OCI-LY3 (cell line): ENCODE data around the gene LOXL3.

Experiments
- H2AFZ ChIP-seq: fragments of 200-600, 300-600 bp; shearing (Covaris generic); 2 replicates; pipeline ENCODE4 v1.6.0; 2014; ENCODE audit warnings: antibody characterized with exemption, low read depth, low read length
- H3K27ac ChIP-seq: fragments of 200-600, 300-600 bp; sonication (generic); 2 replicates; pipeline ENCODE4 v1.5.1; 2014; ENCODE audit warnings: mild to moderate bottlenecking, low read length, moderate library complexity, mixed read lengths
- H3K27me3 ChIP-seq: fragments of 200-600, 300-600 bp; sonication (generic); 2 replicates; pipeline ENCODE4 v1.6.1; 2014; ENCODE audit warnings: low read depth, low read length, mixed read lengths
- H3K36me3 ChIP-seq: fragments of 200-600, 300-600 bp; sonication (generic); replicated peaks from 2 replicates; pipeline ENCODE3; 2014; ENCODE audit warnings: low read depth, low read length, mixed read lengths
- H3K4me1 ChIP-seq: fragments of 300-600, 200-600 bp; sonication (generic); 2 replicates; pipeline ENCODE4 v1.6.1; 2014; ENCODE audit warnings: low read length, mixed read lengths
- H3K4me2 ChIP-seq: fragments of 200-600, 300-600 bp; sonication (generic); 2 replicates; pipeline ENCODE4 v1.6.1; 2014; ENCODE audit warnings: low read length, mixed read lengths
- H3K4me3 ChIP-seq: fragments of 300-600, 200-600 bp; sonication (generic); 2 replicates; pipeline ENCODE4 v1.5.1; 2014; ENCODE audit warnings: antibody characterized with exemption, mild to moderate bottlenecking, low read length, moderate library complexity
- H3K79me2 ChIP-seq: fragments of 300-600, 200-600 bp; shearing (Covaris generic); 2 replicates; pipeline ENCODE4 v1.6.1; 2014; ENCODE audit warnings: mild to moderate bottlenecking, low read length, mixed read lengths
- H3K9ac ChIP-seq: fragments of 300-600, 200-600 bp; shearing (Covaris generic); 2 replicates; pipeline ENCODE4 v1.6.0; 2014; ENCODE audit warnings: mild to moderate bottlenecking, low read length, moderate library complexity
- H3K9me3 ChIP-seq: fragments of 200-600, 300-600 bp; shearing (Covaris generic); 2 replicates; pipeline ENCODE4 v1.6.1; 2014; ENCODE audit warnings: low read length, mixed read lengths; ENCODE audit not compliant: insufficient read depth
- H4K20me1 ChIP-seq: fragments of 200-600, 300-600 bp; sonication (generic); 2 replicates; pipeline ENCODE4 v1.6.1; 2016; ENCODE audit warnings: low read length, mixed read lengths; ENCODE audit not compliant: insufficient read depth
- EZH2phosphoT487 ChIP-seq: fragments of 200-600 bp; shearing (Covaris generic); IDR thresholded peaks from 2 replicates; pipeline ENCODE4 v1.6.1; 2018; ENCODE audit warnings: antibody characterized with exemption, mixed run types, low read depth
- TF ChIP-seq, protein P1 (sequence below): fragments of 200-600, 300-600 bp; sonication (generic); IDR thresholded peaks from 2 replicates; pipeline ENCODE4 v1.5.1; 2014; ENCODE audit warnings: antibody characterized with exemption, low read length, low read depth

The LOXL3 gene

DNA sequence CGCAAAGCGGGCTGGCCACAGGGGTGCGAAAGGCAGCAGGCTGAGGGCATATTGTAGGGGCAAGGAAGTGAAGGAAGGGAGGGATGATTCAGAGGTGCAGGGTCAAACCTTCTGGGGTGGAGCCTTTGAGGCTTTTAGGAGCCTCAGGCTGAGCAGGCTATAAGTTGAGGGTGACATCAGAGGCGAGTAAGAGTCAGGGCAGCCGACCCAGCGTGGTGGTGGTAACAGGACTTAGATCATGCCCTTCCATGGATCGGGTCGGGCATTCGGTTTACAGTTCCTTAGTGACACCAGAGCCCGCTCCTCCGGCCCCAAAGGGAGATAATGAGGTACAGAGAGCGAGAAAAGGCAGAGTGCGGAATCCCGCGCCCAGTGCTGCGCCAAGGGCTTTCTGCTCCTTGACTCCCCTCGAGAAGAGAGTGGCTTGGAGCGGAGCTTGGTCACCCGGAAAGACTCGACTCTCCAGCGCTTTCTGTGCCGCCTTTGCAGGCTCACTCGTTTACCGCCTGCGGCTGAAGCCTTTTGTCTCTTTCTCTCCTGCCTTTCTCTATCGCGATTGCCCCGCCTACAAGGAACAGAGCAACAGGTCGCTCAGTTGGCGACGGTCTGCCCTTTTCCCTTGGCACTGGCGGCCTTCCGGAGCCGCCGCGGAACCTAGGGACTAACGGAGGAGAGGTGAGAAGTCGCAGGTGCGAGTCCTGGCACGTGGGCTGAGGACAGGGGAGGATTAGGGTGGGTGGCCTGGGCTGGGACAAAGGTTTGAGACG is 55.1 kb downstream of the LOXL3 start:
- no peaks in the 10 kb centered on the region for H3K27me3 ChIP-seq
- no peaks in the 10 kb centered on the region for H3K36me3 ChIP-seq
- no peak overlapping the region for H2AFZ ChIP-seq
- H3K4me1 ChIP-seq: peaks cover 4% of the 10 kb centered on the region; the same call in 1 of the 2 replicates
- no peaks in the 10 kb centered on the region for H3K79me2 ChIP-seq
- H4K20me1 ChIP-seq: no peaks in the 10 kb centered on the region
- no peaks in the 10 kb centered on the region for H3K9me3 ChIP-seq
- H3K27ac ChIP-seq: no peak overlapping the region
- no peak overlapping the region for H3K4me2 ChIP-seq
- TF ChIP-seq, protein P1, sequence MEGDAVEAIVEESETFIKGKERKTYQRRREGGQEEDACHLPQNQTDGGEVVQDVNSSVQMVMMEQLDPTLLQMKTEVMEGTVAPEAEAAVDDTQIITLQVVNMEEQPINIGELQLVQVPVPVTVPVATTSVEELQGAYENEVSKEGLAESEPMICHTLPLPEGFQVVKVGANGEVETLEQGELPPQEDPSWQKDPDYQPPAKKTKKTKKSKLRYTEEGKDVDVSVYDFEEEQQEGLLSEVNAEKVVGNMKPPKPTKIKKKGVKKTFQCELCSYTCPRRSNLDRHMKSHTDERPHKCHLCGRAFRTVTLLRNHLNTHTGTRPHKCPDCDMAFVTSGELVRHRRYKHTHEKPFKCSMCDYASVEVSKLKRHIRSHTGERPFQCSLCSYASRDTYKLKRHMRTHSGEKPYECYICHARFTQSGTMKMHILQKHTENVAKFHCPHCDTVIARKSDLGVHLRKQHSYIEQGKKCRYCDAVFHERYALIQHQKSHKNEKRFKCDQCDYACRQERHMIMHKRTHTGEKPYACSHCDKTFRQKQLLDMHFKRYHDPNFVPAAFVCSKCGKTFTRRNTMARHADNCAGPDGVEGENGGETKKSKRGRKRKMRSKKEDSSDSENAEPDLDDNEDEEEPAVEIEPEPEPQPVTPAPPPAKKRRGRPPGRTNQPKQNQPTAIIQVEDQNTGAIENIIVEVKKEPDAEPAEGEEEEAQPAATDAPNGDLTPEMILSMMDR: no peak
- no peak for TF ChIP-seq EZH2phosphoT487
- H3K9ac ChIP-seq: no peak overlapping the region
- no peak overlapping the region for H3K4me3 ChIP-seq

DNA sequence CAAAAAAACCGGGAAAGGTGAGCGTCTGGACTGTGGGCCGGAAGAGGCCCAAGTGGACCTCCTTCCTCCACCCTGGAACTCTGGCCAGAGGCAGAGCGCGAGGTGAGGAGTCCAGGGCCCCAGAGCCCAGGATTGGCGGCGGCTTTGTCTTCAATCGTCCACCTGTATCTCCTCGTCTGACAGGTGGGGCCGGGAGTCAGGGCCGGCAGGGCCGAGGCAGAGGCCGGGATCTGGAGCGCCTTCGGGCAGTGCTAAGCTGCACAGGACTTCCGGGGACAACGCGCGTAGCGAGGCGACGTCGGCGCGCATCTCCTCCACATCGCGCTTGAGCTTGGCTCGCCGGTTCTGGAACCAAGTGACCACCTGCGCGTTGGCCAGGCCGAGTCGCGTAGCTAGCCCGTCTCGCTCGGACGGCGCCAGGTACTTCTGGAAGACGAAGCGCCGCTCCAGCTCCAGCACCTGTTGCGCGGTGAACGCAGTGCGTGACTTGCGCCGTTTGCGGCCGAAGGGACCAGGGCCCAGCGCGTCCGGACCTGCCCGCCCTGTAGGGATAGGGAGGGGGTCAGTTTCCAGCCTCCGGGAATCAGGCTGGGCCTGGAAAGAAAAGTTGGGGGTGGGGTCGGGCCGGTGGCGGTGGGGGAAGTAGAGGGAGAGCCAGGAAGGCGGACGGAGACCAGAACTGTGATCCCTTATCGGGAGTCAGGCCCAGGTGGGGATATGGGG is 55.8 kb downstream of the LOXL3 start:
- Histone ChIP-seq H3K27ac (no peak overlapping the region), H3K4me1 (no peaks in the 10 kb centered on the region), H2AFZ (no peak overlapping the region), H3K4me2 (no peak overlapping the region), H4K20me1 (no peaks in the 10 kb centered on the region), H3K9me3 (no peaks in the 10 kb centered on the region), H3K79me2 (no peaks in the 10 kb centered on the region), H3K27me3 (no peaks in the 10 kb centered on the region), H3K4me3 (no peak overlapping the region), H3K9ac (no peak overlapping the region), H3K36me3 (peaks cover 4% of the 10 kb centered on the region)
- no peak for TF ChIP-seq EZH2phosphoT487
- TF ChIP-seq, protein P1: no peak

DNA sequence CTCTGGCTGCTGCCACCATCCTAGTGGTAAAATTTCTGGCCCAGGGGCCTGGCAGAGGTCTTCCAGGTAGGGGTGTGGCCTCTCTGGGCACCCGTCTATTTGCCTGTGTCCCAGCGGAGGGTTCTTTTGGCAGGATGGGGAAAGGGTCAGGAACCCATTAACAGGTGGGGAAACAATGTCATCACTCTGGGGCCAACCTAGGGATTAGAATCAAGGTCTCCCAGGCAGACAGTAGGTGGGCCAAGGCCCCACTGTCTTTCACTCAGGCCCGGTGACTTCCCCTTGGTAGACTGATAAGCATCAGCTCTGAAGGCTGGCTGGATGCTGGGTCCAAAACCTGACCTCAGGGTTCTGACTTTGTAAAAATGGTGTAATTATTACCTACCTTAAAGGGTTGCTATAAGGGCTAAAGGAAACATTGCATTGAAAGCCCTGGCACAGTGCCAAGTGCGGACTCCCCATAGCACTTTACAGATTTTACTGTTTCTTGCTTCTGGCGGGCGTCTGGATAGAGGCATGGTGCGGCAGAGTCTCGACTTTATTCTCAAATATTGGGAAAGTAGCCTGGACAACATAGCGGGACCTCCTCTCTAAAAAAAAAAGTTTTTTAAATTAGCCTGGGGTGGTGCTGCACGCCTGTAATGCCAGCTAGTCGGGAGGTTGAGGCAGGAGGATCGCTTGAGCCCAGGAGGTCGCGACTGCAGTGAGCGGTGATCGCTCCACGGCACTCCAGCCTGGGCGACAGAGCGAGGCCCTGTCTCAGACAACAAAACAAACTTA is 56.6 kb downstream of the LOXL3 start:
- Histone ChIP-seq H3K79me2 (no peaks in the 10 kb centered on the region), H3K27me3 (no peaks in the 10 kb centered on the region), H3K27ac (no peak overlapping the region), H3K9ac (no peak overlapping the region), H3K4me2 (no peak overlapping the region), H2AFZ (no peak overlapping the region), H3K9me3 (no peaks in the 10 kb centered on the region), H3K4me1 (no peaks in the 10 kb centered on the region), H3K36me3 (peaks cover 4% of the 10 kb centered on the region), H3K4me3 (no peak overlapping the region), H4K20me1 (no peaks in the 10 kb centered on the region)
- TF ChIP-seq, protein P1: no peak
- no peak for TF ChIP-seq EZH2phosphoT487

DNA sequence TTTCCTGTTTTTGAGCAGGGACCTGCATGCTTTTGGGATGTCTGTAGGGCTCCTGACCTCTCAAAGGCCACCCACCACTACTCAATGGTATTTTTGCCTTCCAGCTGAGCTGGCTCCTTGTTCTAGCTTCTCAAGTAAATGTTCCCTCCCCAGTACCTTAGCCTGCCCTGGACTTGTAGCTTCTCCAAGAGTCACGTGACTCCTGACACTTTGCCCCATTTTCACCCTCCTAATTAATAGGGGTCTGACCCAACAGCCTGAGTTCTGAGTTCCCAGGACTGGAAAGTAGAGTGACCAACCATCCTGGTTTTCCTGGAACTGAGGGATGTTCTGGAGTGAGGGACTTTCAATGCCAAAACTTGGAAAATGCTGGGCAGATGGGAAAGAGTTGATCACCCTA is 58.3 kb downstream of the LOXL3 start:
- no peak overlapping the region for H3K9ac ChIP-seq
- H3K36me3 ChIP-seq: peaks cover 17% of the 10 kb centered on the region
- no peaks in the 10 kb centered on the region for H3K4me1 ChIP-seq
- H3K4me2 ChIP-seq: no peak overlapping the region
- H2AFZ ChIP-seq: no peak overlapping the region
- no peak overlapping the region for H3K4me3 ChIP-seq
- no peaks in the 10 kb centered on the region for H3K79me2 ChIP-seq
- no peaks in the 10 kb centered on the region for H3K9me3 ChIP-seq
- no peak for TF ChIP-seq EZH2phosphoT487
- TF ChIP-seq, protein P1: no peak
- H3K27me3 ChIP-seq: no peaks in the 10 kb centered on the region
- no peak overlapping the region for H3K27ac ChIP-seq
- no peaks in the 10 kb centered on the region for H4K20me1 ChIP-seq
